ENCODE results near the gene ZBTB11. TPM values are rescaled to one million over a fixed set of nuclear protein-coding genes. Genes with fewer than 3 reads are reported as not detected.

The ZBTB11 gene
- total and polyA plus RNA-seq, 10 of the 15 experiments (the other 5 are each of a cell fraction or from before 2014, with no cell fraction given) = 3.5 to 25.7 (median 18.0) TPM

GRCh38 chr3:101642441-101642840 lies 34.5 kb downstream of the ZBTB11 start:
- WGBS (ENCODE audit: insufficient coverage, insufficient replicate concordance, low lambda C conversion rate, missing lambda C conversion rate) = 52% methylated on average over 3 of the region's 3 CpGs
- SMC1A ChIA-PET (ENCODE audit: uncharacterized antibody, unreplicated experiment) = no interaction called here
- no peaks in the 10 kb centered on the region for H4K20me1 ChIP-seq (ENCODE audit: control insufficient read depth, insufficient read depth)
- H3K4me2 ChIP-seq (ENCODE audit: control insufficient read depth, insufficient read depth) = no peak overlapping the region
- in situ Hi-C loops (cut with MboI) = no loop called here
- no peaks in the 10 kb centered on the region for H3K9me3 ChIP-seq (replicated peaks; ENCODE audit: control insufficient read depth, insufficient read depth, low read length)
- RAD21 ChIA-PET (ENCODE audit: unreplicated experiment) = no interaction called here
- H3K79me2 ChIP-seq (ENCODE audit: control insufficient read depth, insufficient read depth, low read length) = no peaks in the 10 kb centered on the region
- H3K4me3 ChIP-seq = no peak overlapping the region
- no peaks in the 10 kb centered on the region for H3K27me3 ChIP-seq (replicated peaks in 1 of 2; ENCODE audit: control insufficient read depth in 2 of 2, insufficient read depth in 2 of 2, low read length in 1 of 2)
- BruUV-seq (replicated peaks) = no TSS peak
- no peaks in the 10 kb centered on the region for H3K36me3 ChIP-seq (ENCODE audit: control insufficient read depth in 2 of 2, insufficient read depth in 2 of 2, low read length in 1 of 2)
- H3K4me1 ChIP-seq (ENCODE audit: control insufficient read depth, insufficient read depth, low read length) = no peaks in the 10 kb centered on the region
- CTCF ChIA-PET = no interaction called here
- H3K27ac ChIP-seq (ENCODE audit: control insufficient read depth, insufficient read depth) = no peak overlapping the region
- no peak for ATAC-seq
- H2AFZ ChIP-seq (ENCODE audit: control insufficient read depth, low read depth, low read length) = no peak overlapping the region
- FAIRE-seq = no peak
- POLR2A ChIA-PET = no interaction called here
- H3K9ac ChIP-seq (ENCODE audit: control insufficient read depth, insufficient read depth, low read length) = no peak overlapping the region
- intact Hi-C loops (cut with micrococcal nuclease; ENCODE audit: unreplicated experiment) = no loop called here
- DNase-seq (ENCODE audit: low read depth, low spot score) = no peak
- TF ChIP-seq RFX5 (IDR thresholded peaks at IDR 0.05; ENCODE audit: low read depth, low read length) = no peak
- no peak for TF ChIP-seq MLLT1 (IDR thresholded peaks at IDR 0.05)
- TF ChIP-seq YBX1 (IDR thresholded peaks at IDR 0.05) = no peak
- no peak for TF ChIP-seq NR2F1 (conservative IDR thresholded peaks at IDR 0.05)
- TF ChIP-seq GATAD2B (conservative IDR thresholded peaks at IDR 0.05; ENCODE audit: low read depth) = no peak
- TF ChIP-seq SUZ12 (IDR thresholded peaks at IDR 0.05; ENCODE audit: unreplicated experiment) = no peak
- TF ChIP-seq HSF1 (IDR thresholded peaks at IDR 0.05; ENCODE audit: low read depth, low read length) = no peak
- TF ChIP-seq CREB1 (IDR thresholded peaks at IDR 0.05; ENCODE audit: low read depth) = no peak
- TF ChIP-seq, protein P1, sequence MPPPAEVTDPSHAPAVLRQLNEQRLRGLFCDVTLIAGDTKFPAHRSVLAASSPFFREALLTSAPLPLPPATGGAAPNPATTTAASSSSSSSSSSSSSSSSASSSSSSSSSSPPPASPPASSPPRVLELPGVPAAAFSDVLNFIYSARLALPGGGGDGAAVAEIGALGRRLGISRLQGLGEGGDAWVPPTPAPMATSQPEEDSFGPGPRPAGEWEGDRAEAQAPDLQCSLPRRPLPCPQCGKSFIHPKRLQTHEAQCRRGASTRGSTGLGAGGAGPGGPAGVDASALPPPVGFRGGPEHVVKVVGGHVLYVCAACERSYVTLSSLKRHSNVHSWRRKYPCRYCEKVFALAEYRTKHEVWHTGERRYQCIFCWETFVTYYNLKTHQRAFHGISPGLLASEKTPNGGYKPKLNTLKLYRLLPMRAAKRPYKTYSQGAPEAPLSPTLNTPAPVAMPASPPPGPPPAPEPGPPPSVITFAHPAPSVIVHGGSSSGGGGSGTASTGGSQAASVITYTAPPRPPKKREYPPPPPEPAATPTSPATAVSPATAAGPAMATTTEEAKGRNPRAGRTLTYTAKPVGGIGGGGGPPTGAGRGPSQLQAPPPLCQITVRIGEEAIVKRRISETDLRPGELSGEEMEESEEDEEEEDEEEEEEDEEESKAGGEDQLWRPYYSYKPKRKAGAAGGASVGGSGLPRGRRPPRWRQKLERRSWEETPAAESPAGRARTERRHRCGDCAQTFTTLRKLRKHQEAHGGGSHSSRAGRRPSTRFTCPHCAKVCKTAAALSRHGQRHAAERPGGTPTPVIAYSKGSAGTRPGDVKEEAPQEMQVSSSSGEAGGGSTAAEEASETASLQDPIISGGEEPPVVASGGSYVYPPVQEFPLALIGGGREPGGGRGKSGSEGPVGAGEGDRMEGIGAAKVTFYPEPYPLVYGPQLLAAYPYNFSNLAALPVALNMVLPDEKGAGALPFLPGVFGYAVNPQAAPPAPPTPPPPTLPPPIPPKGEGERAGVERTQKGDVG (CRISPR knock-in tag; IDR thresholded peaks at IDR 0.05) = no peak
- no peak for TF ChIP-seq NFIC (IDR thresholded peaks at IDR 0.05; ENCODE audit: low read depth, low read length)
- no peak for TF ChIP-seq POLR2A (IDR thresholded peaks at IDR 0.05; ENCODE audit: low read depth, low read length)
- TF ChIP-seq SMC3 (IDR thresholded peaks at IDR 0.05; ENCODE audit: borderline replicate concordance, low read length) = no peak
- TF ChIP-seq ASH2L (IDR thresholded peaks at IDR 0.05; ENCODE audit: borderline replicate concordance, low read depth) = no peak
- no peak for TF ChIP-seq ZBTB40 (IDR thresholded peaks at IDR 0.05; ENCODE audit: borderline replicate concordance)
- TF ChIP-seq PAX8 (IDR thresholded peaks at IDR 0.05) = no peak
- TF ChIP-seq, protein P2, sequence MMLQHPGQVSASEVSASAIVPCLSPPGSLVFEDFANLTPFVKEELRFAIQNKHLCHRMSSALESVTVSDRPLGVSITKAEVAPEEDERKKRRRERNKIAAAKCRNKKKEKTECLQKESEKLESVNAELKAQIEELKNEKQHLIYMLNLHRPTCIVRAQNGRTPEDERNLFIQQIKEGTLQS (IDR thresholded peaks at IDR 0.05; ENCODE audit: borderline replicate concordance, extremely low read depth, low read depth, low read length) = no peak
